ENCODE measurements around the gene COLEC12.

GRCh38 chr18:332721-333510 lies 167.6 kb downstream of the COLEC12 start:
- no peak for TF ChIP-seq CTCF (IDR thresholded peaks at IDR 0.05)
- TF ChIP-seq POLR2A (IDR thresholded peaks at IDR 0.05): no peak
